Endometrium (tissue), 2 donors: ENCODE data around the gene GAREM2.

ENCODE experiments used
- FAIRE-seq: peaks from 2 replicates; lab custom pipeline; 2012; peaks lifted over from hg19 to GRCh38; lab: Jason Lieb, UNC
- donor health status: control.
- donor health status: control.

Gene GAREM2

GRCh38 chr2:26187537-26188104 is 14.7 kb downstream of the GAREM2 start:
- FAIRE-seq = no peak

GRCh38 chr2:26189123-26189522 is 16.2 kb downstream of the GAREM2 start:
- FAIRE-seq = no peak

- no peak for FAIRE-seq
These were observed 16.9 kb downstream of the GAREM2 start for GRCh38 chr2:26189751-26190150.

- FAIRE-seq = no peak
These were observed 17.5 kb downstream of the GAREM2 start for GRCh38 chr2:26190369-26190768.

GRCh38 chr2:26191316-26192159 is 18.6 kb downstream of the GAREM2 start:
- no peak for FAIRE-seq

- no peak for FAIRE-seq
These were observed 20.8 kb downstream of the GAREM2 start for GRCh38 chr2:26193578-26194231.

- FAIRE-seq = no peak
These were observed 22.4 kb downstream of the GAREM2 start for GRCh38 chr2:26195040-26195984.

- FAIRE-seq = no peak
These were observed 24.0 kb downstream of the GAREM2 start for GRCh38 chr2:26196683-26197418.

GRCh38 chr2:26197516-26197915 is 24.6 kb downstream of the GAREM2 start:
- FAIRE-seq = no peak

GRCh38 chr2:26202981-26203490 is 30.1 kb downstream of the GAREM2 start:
- no peak for FAIRE-seq

- FAIRE-seq = no peak
These were observed 31.0 kb downstream of the GAREM2 start for GRCh38 chr2:26203906-26204305.

GRCh38 chr2:26212011-26212410 is 39.1 kb downstream of the GAREM2 start:
- no peak for FAIRE-seq

- no peak for FAIRE-seq
These were observed 41.9 kb downstream of the GAREM2 start for GRCh38 chr2:26214759-26215158.

- FAIRE-seq = no peak
These were observed 42.9 kb downstream of the GAREM2 start for GRCh38 chr2:26215833-26216232.

- FAIRE-seq = no peak
These were observed 43.7 kb downstream of the GAREM2 start for GRCh38 chr2:26216587-26216986.

GRCh38 chr2:26217720-26218119 is 44.8 kb downstream of the GAREM2 start:
- no peak for FAIRE-seq

GRCh38 chr2:26223018-26223417 is 50.1 kb downstream of the GAREM2 start:
- FAIRE-seq = no peak

- no peak for FAIRE-seq
These were observed 51.2 kb downstream of the GAREM2 start for GRCh38 chr2:26224095-26224494.

GRCh38 chr2:26229595-26229994 is 56.7 kb downstream of the GAREM2 start:
- no peak for FAIRE-seq

GRCh38 chr2:26230806-26231205 is 57.9 kb downstream of the GAREM2 start:
- FAIRE-seq = no peak

GRCh38 chr2:26235089-26235488 is 62.2 kb downstream of the GAREM2 start:
- FAIRE-seq = no peak
